MM.1S (cell line): ENCODE results near the gene CHRNA10.

ENCODE experiments used
- DNase-seq: peaks from one replicate; pipeline ENCODE4 v3.0.0-alpha.2; 2015
- H2AFZ ChIP-seq: fragments of 300-600 bp; sonication (generic); 2 replicates; pipeline ENCODE4 v1.6.0; 2016; ENCODE audit warnings: antibody characterized with exemption, low read length
- H3F3A ChIP-seq: fragments of 300-600 bp; sonication (generic); 2 replicates; pipeline ENCODE4 v1.6.1; 2016; ENCODE audit warnings: mild to moderate bottlenecking, antibody characterized with exemption, low read length, moderate library complexity, mixed read lengths; ENCODE audit not compliant: insufficient read depth
- H3K27ac ChIP-seq: fragments of 300-600 bp; sonication (generic); 2 replicates; pipeline ENCODE4 v1.5.1; 2016; ENCODE audit warnings: mild to moderate bottlenecking, low read length
- H3K27me3 ChIP-seq: fragments of 300-600 bp; sonication (generic); replicated peaks from 2 replicates; pipeline ENCODE4 v1.6.0; 2016; ENCODE audit warnings: low read length; ENCODE audit not compliant: insufficient read depth
- H3K36me3 ChIP-seq: fragments of 300-600 bp; sonication (generic); replicated peaks from 2 replicates; pipeline ENCODE4 v1.6.1; 2016; ENCODE audit warnings: mild to moderate bottlenecking, low read length, mixed read lengths; ENCODE audit not compliant: insufficient read depth
- H3K4me1 ChIP-seq: fragments of 300-600 bp; sonication (generic); 2 replicates; pipeline ENCODE4 v1.6.1; 2016; ENCODE audit warnings: low read length, mixed read lengths
- H3K4me2 ChIP-seq: fragments of 300-600 bp; sonication (generic); 2 replicates; pipeline ENCODE4 v1.6.0; 2016; ENCODE audit warnings: low read depth, low read length
- H3K4me3 ChIP-seq: fragments of 300-600 bp; sonication (generic); 2 replicates; pipeline ENCODE4 v1.5.1; 2016; ENCODE audit warnings: low read length, mixed read lengths
- H3K79me2 ChIP-seq: fragments of 300-600 bp; sonication (generic); 2 replicates; pipeline ENCODE4 v1.6.1; 2016; ENCODE audit warnings: mixed run types, low read length, mixed read lengths
- H3K9ac ChIP-seq: fragments of 300-600 bp; sonication (generic); 2 replicates; pipeline ENCODE4 v1.6.1; 2016; ENCODE audit warnings: low read length, mixed read lengths
- H3K9me2 ChIP-seq: fragments of 300-600 bp; sonication (generic); replicated peaks from 2 replicates; pipeline ENCODE4 v1.6.1; 2016; ENCODE audit warnings: mild to moderate bottlenecking, low read length, mixed read lengths; ENCODE audit not compliant: insufficient read depth
- H3K9me3 ChIP-seq: fragments of 300-600 bp; sonication (generic); replicated peaks from 2 replicates; pipeline ENCODE4 v1.6.1; 2016; ENCODE audit warnings: mild to moderate bottlenecking, low read length, mixed read lengths; ENCODE audit not compliant: insufficient read depth
- H4K20me1 ChIP-seq: fragments of 300-600 bp; sonication (generic); 2 replicates; pipeline ENCODE4 v1.6.1; 2016; ENCODE audit warnings: mild to moderate bottlenecking, low read length, moderate library complexity, mixed read lengths; ENCODE audit not compliant: insufficient read depth
- CTCF ChIP-seq: fragments of 300-600 bp; sonication (generic); IDR thresholded peaks from 2 replicates; pipeline ENCODE4 v1.5.1; 2016; ENCODE audit warnings: antibody characterized with exemption, low read length, mixed read lengths
- EZH2 ChIP-seq: fragments of 300-600 bp; sonication (generic); optimal IDR thresholded peaks from 2 replicates; pipeline ENCODE3; 2017; ENCODE audit warnings: low read depth, mild to moderate bottlenecking, antibody characterized with exemption, low read length, mixed read lengths
- EZH2phosphoT487 ChIP-seq: fragments of 300-600 bp; sonication (generic); IDR thresholded peaks from 2 replicates; pipeline ENCODE4 v1.6.1; 2018; ENCODE audit warnings: antibody characterized with exemption, low read length

The CHRNA10 gene

DNA sequence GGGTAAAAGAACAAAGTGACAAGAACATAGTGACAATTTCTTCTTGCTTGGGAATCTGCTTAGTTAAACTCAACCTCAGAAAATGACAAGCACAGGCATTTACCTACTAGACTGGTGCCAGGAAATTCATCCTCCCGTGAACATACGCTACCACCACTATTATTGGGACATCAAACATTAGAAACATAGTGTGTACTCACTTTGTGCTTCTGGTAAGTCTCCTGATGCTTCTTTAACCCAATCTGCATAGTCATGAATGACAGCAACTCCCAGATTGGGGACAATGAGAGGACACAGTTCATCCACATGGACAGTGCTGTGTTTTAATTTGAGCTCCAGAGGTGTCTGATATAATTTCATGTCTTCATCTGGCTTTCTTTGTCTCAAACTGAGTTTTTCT, 29.2 kb upstream of the CHRNA10 start:
- H3K4me3 ChIP-seq = no peak overlapping the region
- TF ChIP-seq CTCF = no peak
- TF ChIP-seq EZH2 = no peak
- no peak for TF ChIP-seq EZH2phosphoT487
- H3K27ac ChIP-seq = no peak overlapping the region
- no peak overlapping the region for H3K9ac ChIP-seq
- no peaks in the 10 kb centered on the region for H4K20me1 ChIP-seq
- H3F3A ChIP-seq = no peaks in the 10 kb centered on the region; the same call in 1 of the 2 replicates
- H3K9me2 ChIP-seq = no peaks in the 10 kb centered on the region
- no peak overlapping the region for H2AFZ ChIP-seq
- H3K9me3 ChIP-seq = no peaks in the 10 kb centered on the region
- DNase-seq = no peak
- H3K4me1 ChIP-seq = no peaks in the 10 kb centered on the region
- H3K36me3 ChIP-seq = peaks cover 7% of the 10 kb centered on the region
- H3K27me3 ChIP-seq = no peaks in the 10 kb centered on the region
- H3K79me2 ChIP-seq = no peaks in the 10 kb centered on the region
- H3K4me2 ChIP-seq = no peak overlapping the region

DNA sequence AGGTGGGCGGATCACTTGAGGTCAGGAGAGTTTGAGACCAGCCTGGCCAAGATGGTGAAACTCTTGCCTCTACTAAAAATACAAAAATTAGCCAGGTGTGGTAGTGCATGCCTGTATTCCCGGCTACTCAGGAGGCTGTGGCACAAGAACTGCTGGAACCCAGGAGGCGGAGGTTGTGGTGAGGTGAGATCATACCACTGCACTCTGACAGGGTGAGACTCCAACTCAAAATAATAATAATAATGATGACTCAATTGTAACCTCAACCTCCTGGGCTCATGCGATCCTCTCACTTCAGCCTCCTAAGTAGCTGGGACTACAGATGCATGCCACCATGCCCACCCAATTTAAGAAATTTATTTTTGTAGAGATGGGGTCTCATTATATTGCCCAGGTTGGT, 15.6 kb upstream of the CHRNA10 start:
- Histone ChIP-seq H3F3A (no peaks in the 10 kb centered on the region), H3K4me3 (no peak overlapping the region), H4K20me1 (no peaks in the 10 kb centered on the region), H3K4me1 (no peaks in the 10 kb centered on the region), H3K79me2 (no peaks in the 10 kb centered on the region), H3K27ac (no peak overlapping the region), H2AFZ (no peak overlapping the region), H3K9me2 (no peaks in the 10 kb centered on the region), H3K4me2 (no peak overlapping the region), H3K9ac (no peak overlapping the region), H3K36me3 (peaks cover 5% of the 10 kb centered on the region; the same call in 1 of the 2 replicates), H3K9me3 (no peaks in the 10 kb centered on the region), H3K27me3 (no peaks in the 10 kb centered on the region)
- TF ChIP-seq EZH2phosphoT487 = no peak
- no peak for TF ChIP-seq CTCF
- no peak for TF ChIP-seq EZH2
- no peak for DNase-seq

DNA sequence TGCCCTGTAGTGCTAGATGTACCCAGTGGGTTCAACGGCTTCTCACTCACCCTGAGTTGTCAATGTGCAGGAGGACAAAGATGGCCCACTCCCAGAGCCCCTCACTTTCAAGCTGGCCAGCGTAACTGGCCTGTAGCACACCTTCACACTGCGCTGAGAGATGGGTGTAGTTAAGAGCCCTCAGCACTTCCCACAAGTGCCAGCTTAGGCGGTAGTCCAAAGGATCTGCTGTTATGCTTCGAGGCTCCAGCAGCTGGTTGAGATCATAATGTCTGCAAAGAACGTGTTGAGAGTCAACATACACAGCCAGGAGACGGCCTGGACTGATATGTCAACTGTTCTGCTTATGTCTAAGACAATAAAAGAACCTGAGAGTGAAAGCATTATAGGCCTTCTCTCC, 14.7 kb upstream of the CHRNA10 start:
- DNase-seq = no peak
- Histone ChIP-seq H3K4me2 (no peak overlapping the region), H3K27me3 (no peaks in the 10 kb centered on the region), H3K4me3 (no peak overlapping the region), H3K36me3 (peaks cover 5% of the 10 kb centered on the region; the same call in 1 of the 2 replicates), H3K79me2 (no peaks in the 10 kb centered on the region), H3K4me1 (no peaks in the 10 kb centered on the region), H2AFZ (no peak overlapping the region), H3F3A (no peaks in the 10 kb centered on the region), H3K9ac (no peak overlapping the region), H4K20me1 (no peaks in the 10 kb centered on the region), H3K9me3 (no peaks in the 10 kb centered on the region), H3K9me2 (no peaks in the 10 kb centered on the region), H3K27ac (no peak overlapping the region)
- no peak for TF ChIP-seq CTCF
- no peak for TF ChIP-seq EZH2
- no peak for TF ChIP-seq EZH2phosphoT487
